NCI-H2171 (cell line): ENCODE measurements around the gene TFAP2E.

Experiments
- DNase-seq: peaks from one replicate; lab custom pipeline; 2025; lab: John Stamatoyannopoulos, UW

TFAP2E gene

GRCh38 chr1:35557118-35557610 is 15.9 kb upstream of the TFAP2E start, which contains the start of gene KIAA0319L:
Gene KIAA0319L, minus strand, starts transcription at chr1:35557403. Its CDS starts 2,912 bp downstream, at chr1:35554491.
- DNase-seq: peak; percentile 67

GRCh38 chr1:35557611-35558373 is 15.3 kb upstream of the TFAP2E start, which contains the start of gene NCDN:
Gene NCDN, plus strand, starts transcription at chr1:35557799. Its CDS starts 392 bp downstream, at chr1:35558191.
- peak; percentile 95 for DNase-seq

DNA sequence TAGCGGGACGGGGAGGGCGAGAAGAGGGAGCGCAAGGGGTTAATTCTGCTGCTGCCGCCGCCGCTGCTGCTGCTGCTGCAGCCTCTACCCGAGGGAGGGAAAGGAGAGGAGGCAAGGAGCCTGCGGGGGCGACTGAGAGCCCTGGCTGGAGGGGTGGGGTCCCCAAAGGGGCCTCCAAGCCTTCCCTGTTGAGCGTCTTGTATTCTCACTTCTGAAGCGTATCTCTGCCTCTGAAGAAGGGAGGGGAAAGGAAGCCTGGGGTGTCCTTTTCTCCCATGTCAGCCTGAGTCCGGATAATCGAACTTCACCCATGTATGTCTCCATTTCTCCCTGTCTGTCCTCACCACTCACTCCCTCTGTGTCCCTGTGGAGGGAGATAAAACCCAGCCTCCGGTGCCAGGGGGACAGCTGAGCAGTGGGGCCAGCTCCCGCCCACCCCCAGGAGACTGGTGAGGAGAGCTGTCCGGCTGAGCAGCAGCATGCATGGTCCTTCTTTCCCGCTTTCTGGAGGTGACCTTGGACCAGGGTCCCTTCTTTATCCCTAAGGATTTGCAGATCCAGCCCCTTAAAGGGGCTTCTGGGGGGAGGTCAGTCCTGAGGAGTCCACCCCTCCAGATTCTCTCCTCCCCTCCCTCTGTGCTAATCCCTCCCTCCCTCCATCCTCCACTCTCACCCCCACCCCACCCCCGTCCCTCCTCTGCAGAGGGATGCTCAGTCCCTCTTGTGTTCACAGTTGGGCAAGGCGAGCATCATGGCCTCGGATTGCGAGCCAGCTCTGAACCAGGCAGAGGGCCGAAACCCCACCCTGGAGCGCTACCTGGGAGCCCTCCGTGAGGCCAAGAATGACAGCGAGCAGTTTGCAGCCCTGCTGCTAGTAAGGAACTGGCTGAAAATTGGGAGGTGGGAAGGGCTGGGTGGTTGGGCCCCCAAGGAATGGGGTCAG is 14.5 kb upstream of the TFAP2E start:
- no peak for DNase-seq

GRCh38 chr1:35559317-35559944 is 13.7 kb upstream of the TFAP2E start:
- no peak for DNase-seq

DNA sequence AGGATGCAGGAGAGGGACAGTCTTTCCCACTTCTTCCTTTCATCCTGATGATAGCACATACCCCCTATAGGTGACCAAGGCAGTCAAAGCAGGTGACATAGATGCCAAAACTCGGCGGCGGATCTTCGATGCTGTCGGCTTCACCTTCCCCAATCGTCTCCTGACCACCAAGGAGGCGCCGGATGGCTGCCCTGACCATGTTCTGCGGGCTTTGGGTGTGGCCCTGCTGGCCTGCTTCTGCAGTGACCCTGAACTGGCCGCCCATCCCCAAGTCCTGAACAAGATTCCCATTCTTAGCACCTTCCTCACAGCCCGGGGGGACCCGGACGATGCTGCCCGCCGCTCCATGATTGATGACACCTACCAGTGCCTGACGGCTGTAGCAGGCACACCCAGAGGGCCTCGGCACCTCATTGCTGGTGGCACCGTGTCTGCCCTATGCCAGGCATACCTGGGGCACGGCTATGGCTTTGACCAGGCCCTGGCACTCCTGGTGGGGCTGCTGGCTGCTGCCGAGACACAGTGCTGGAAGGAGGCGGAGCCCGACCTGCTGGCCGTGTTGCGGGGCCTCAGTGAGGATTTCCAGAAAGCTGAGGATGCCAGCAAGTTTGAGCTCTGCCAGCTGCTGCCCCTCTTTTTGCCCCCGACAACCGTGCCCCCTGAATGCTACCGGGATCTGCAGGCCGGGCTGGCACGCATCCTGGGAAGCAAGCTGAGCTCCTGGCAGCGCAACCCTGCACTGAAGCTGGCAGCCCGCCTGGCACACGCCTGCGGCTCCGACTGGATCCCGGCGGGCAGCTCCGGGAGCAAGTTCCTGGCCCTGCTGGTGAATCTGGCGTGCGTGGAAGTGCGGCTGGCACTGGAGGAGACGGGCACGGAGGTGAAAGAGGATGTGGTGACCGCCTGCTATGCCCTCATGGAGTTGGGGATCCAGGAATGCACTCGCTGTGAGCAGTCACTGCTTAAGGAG is 12.6 kb upstream of the TFAP2E start:
- no peak for DNase-seq

GRCh38 chr1:35561297-35561971 is 11.7 kb upstream of the TFAP2E start:
- DNase-seq: no peak

DNA sequence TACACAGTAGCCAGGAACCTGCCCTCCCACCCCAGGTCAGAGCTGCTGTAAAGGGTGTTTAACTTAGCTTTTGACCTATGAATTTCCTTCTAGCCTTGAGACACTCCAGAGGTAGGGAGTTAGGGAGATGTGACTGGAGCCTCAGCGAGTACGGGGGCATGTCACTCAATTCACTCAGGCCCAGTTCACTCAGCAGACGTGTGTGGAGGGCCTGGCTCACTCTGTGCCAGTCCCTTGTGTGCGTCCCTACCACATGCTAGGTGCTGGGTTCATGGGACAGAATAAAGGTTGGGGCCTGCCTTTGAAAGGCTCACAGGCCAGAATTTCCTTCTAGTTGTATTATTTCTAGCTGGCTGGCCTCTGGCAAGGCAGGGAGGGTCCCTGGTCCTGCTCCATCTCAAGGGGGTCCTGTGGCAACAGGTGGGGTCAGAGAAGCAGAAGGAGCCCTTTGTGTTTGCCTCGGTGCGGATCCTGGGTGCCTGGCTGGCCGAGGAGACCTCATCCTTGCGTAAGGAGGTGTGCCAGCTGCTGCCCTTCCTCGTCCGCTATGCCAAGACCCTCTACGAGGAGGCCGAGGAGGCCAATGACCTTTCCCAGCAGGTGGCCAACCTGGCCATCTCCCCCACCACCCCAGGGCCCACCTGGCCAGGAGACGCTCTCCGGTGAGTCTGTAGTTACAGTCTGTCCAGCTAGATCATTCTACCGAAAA is 11.0 kb upstream of the TFAP2E start:
- DNase-seq: no peak

- DNase-seq: no peak
These were observed 9.9 kb upstream of the TFAP2E start for GRCh38 chr1:35563166-35563565.

DNA sequence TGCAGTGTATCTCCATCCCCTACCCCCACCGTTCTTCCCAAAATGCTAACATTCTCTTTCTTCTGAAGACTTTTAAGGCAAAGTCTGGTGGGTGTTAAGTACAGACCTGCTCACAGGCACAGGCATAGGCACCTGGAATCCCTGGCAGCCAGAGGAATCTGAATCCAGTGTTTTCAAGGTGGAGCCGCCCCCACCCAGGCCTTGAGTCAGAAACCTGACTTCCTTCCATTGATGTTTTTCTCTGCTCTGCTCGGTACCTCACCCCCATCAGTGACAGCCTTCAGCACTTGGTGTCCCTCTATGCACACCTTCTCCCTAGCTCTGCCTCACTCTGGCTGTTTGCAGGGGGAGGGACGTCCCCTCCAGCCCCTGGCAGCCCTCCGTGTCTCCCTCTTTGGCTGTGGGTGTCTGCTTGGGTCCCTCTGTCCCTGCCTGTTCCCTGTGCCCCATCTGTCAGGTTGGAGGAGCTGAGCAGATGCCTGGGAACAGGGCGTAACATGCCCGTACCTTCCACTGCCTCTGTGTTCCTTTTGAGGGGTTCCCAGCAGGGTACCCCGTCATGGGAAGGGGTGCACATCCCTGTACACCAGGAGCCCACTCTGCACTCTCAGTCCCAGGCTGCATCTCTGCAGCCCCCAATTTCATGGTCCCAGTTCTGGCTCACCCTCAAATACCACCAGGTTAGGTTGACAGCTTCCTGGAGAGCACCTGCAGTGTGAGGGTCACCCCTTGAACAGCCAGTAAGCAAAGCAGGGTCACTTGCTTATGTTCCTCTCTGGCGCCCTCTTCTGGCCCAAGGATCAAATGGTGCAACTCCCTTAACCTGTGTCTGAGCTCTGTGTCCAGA is 8.9 kb upstream of the TFAP2E start:
- peak; percentile 45 for DNase-seq

- no peak for DNase-seq
These were observed 8.0 kb upstream of the TFAP2E start for GRCh38 chr1:35564884-35565741.

GRCh38 chr1:35565742-35566133 is 7.4 kb upstream of the TFAP2E start:
- DNase-seq: no peak

GRCh38 chr1:35567947-35568558 is 5.1 kb upstream of the TFAP2E start:
- no peak for DNase-seq

DNA sequence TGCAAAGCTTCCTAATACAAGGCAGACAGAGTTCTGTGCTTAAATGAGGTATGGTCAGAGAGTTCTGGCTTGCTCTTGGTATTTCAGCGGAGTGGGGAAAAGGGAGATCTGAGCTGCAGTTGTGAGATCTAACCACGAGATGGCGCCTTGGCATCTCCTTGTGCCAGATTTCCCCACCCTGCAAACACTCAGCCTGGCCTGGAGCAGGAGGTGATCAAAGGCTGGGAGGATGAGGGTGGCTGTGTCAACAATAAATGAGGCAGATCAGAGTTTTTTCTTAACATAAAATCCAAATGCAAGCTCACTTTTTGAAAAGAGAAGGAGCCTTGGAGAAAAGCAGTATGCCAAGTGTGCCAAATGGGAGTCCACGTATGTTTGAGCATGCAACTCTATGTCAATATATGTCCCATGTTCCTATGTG is 4.1 kb upstream of the TFAP2E start:
- DNase-seq: peak; percentile 34

- no peak for DNase-seq
These were observed 3.2 kb upstream of the TFAP2E start for GRCh38 chr1:35569936-35570335.

- no peak for DNase-seq
These were observed 2.5 kb upstream of the TFAP2E start for GRCh38 chr1:35570589-35571137.

DNA sequence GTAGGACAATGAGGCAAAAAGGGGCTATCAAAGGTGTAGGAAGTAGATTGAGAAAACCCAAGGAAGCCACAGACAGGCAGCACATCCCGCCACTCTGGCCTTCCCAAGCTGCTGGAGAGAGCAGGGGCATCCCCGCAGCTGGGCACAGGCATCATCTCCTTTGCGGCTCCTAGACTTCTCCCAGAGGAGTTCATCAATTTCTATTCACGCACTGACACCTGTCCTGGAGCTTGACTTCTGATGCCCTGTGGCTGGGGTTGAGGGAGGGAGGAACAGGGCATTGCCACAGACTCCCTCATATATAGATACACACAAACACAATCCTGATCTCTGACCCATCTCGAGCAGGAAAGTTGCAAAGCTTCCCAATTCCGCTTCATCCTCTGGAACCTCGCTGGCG is 1.9 kb upstream of the TFAP2E start:
- no peak for DNase-seq

- DNase-seq: no peak
These were observed 818 bp upstream of the TFAP2E start for GRCh38 chr1:35572296-35572695.
